GM12892 (cell line): Measurements from ENCODE around the gene MEPCE. TPM values are rescaled to one million over a fixed set of nuclear protein-coding genes. Genes with fewer than 3 reads are reported as not detected.
"Not testable (repeated sequence)": the region's sequence is repeated elsewhere in the genome, so short reads cannot be mapped to it uniquely, and the experiment has no call there.

Experiments used
- DNase-seq: peaks from one replicate; pipeline ENCODE4 v3.0.0; 2011; ENCODE audit not compliant: insufficient read length
- FAIRE-seq: peaks from 2 replicates; lab custom pipeline; 2011; peaks lifted over from hg19 to GRCh38; lab: Jason Lieb, UNC
- POLR2A ChIP-seq: IDR thresholded peaks from 2 replicates; pipeline ENCODE4 v1.6.1; 2011; ENCODE audit warnings: low read depth, low read length, control low read depth
- POLR2AphosphoS5 ChIP-seq: IDR thresholded peaks from 2 replicates; pipeline ENCODE4 v1.6.1; 2011; ENCODE audit warnings: low read depth, low read length, control low read depth
- TAF1 ChIP-seq: IDR thresholded peaks from 2 replicates; pipeline ENCODE4 v1.6.1; 2011; ENCODE audit warnings: low read depth, mild to moderate bottlenecking, control low read depth, low read length, borderline replicate concordance
- polyA plus RNA-seq: library from polyadenylated mRNA; unstranded; fragments of >200 nt; gene quantifications from one replicate; pipeline ENCODE4 v1.2.1, GENCODE V29; 2012; ENCODE audit warnings: missing spikeins, inconsistent platforms; ENCODE audit not compliant: missing spikeins

Gene MEPCE
- polyA plus RNA-seq = 12.8 TPM

GRCh38 chr7:100429637-100430492 is at the start of gene MEPCE:
TSS of gene MEPCE (plus strand) at chr7:100429831. CDS start at chr7:100430019, 188 bp downstream.
- DNase-seq (peak; percentile 97), FAIRE-seq (peak; percentile 100)
- no peak; the same call in 1 of the 2 replicates for TF ChIP-seq POLR2AphosphoS5
- peak; percentile 50; the same call in 1 of the 2 replicates for TF ChIP-seq POLR2A
- peak; percentile 40; the same call in 1 of the 2 replicates for TF ChIP-seq TAF1

GRCh38 chr7:100380196-100380595 is 49.4 kb upstream of the MEPCE start:
- DNase-seq (no peak), FAIRE-seq (no peak)
- TF ChIP-seq TAF1 = no peak

- FAIRE-seq, DNase-seq: not testable (repeated sequence)
Observed at GRCh38 chr7:100381531-100382233, 47.9 kb upstream of the MEPCE start.

- FAIRE-seq, DNase-seq: not testable (repeated sequence)
Observed at GRCh38 chr7:100382234-100382853, 47.3 kb upstream of the MEPCE start.

GRCh38 chr7:100384628-100385294 is 44.9 kb upstream of the MEPCE start:
- DNase-seq (no peak), FAIRE-seq (peak; percentile 44)
- TF ChIP-seq TAF1 = no peak
- TF ChIP-seq POLR2AphosphoS5 = no peak
- TF ChIP-seq POLR2A = no peak

GRCh38 chr7:100386940-100387339 is 42.7 kb upstream of the MEPCE start:
- FAIRE-seq (no peak), DNase-seq (no peak)
- no peak for TF ChIP-seq TAF1
- no peak for TF ChIP-seq POLR2A
- no peak for TF ChIP-seq POLR2AphosphoS5

- no peak for FAIRE-seq
- TF ChIP-seq POLR2AphosphoS5 = no peak
- no peak for TF ChIP-seq POLR2A
- no peak for TF ChIP-seq TAF1
Observed at GRCh38 chr7:100387695-100388094, 41.9 kb upstream of the MEPCE start.

GRCh38 chr7:100389437-100390088 is 40.1 kb upstream of the MEPCE start:
- TF ChIP-seq TAF1 = no peak
- no peak for TF ChIP-seq POLR2A
- TF ChIP-seq POLR2AphosphoS5 = no peak
- FAIRE-seq (no peak), DNase-seq (no peak)

More at GRCh38 chr7:100387695-100388094, 41.9 kb upstream of the MEPCE start:
- no peak for DNase-seq

GRCh38 chr7:100390286-100391009 is 39.2 kb upstream of the MEPCE start:
- DNase-seq (no peak), FAIRE-seq (no peak)
- TF ChIP-seq POLR2AphosphoS5 (no peak), TAF1 (no peak), POLR2A (no peak)

GRCh38 chr7:100393233-100393905 is 36.3 kb upstream of the MEPCE start:
- TF ChIP-seq POLR2A (no peak), POLR2AphosphoS5 (no peak), TAF1 (no peak)
- no peak for FAIRE-seq
- DNase-seq = no peak

GRCh38 chr7:100394077-100394476 is 35.6 kb upstream of the MEPCE start:
- no peak for FAIRE-seq
- TF ChIP-seq TAF1 = no peak
- TF ChIP-seq POLR2AphosphoS5 = no peak
- TF ChIP-seq POLR2A = no peak
- no peak for DNase-seq
